NCI-H524 treated with DMSO at 0.1 percent for 48 hours (cell line): Measurements from ENCODE around the gene EPHB1.

ENCODE experiments used
- DNase-seq: peaks from one replicate; lab custom pipeline; 2025; lab: John Stamatoyannopoulos, UW

EPHB1 gene

DNA sequence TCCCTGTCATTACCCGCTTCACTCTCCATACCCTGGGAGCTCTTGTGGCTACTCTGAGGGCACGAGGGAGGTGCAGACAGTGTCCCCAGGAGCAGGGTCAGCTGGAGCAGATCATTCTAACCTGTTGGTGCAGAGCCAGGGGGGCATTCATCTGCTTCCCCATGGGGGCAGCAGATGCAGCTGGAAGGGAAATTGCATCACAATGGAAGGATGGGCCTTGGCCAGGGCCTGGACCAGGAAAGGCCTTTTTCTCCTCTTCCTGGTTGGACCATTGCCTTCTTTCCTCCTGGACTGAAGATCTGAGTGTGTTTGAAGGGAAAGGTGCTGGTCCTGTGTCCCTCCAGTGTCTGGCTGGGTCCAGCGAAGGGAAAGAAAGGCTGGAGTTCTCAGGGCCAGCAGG is 55.7 kb downstream of the EPHB1 start:
- no peak for DNase-seq

DNA sequence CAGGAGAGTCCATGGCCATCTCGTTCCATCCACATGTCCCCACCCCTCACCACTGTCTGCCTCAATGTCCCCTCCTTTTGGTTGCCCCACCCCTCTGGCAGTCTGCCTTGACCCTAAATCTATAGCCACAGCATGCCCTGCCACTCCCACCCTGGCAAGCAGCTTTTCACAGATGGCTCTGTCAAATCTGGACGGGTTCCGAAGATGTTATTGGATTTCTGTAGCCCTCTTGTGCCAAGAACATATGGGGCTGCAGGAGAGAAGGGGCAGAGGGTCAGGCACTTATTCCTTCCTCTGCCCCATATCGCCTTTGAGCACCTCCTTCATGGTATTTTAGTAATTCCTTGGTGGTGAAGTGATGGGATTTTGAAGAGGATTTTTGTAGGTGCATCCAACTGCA is 57.1 kb downstream of the EPHB1 start:
- DNase-seq = peak; percentile 89

DNA sequence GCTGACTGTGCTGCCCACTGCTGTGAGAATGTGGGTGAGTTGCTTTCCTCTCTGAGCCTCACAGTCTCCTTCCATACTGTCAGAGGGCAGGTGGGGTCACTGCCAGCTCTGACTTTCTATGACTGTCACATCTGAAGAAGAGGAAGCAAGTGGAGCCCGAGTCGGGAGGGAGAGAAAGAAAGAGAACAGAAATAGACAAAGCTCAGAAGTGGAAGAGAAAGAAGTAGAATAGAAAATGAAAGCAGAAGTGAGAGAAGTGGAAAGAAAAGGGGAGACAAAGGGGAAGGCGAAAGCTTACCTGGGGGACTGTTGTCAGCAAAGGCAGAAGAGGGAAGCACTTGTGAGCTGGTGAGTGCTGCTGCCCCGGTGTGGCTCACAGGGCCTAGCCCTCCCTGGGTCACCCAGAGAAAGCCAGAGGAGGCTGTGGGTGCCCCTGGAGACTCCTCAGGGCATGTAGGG is 57.9 kb downstream of the EPHB1 start:
- DNase-seq = no peak

DNA sequence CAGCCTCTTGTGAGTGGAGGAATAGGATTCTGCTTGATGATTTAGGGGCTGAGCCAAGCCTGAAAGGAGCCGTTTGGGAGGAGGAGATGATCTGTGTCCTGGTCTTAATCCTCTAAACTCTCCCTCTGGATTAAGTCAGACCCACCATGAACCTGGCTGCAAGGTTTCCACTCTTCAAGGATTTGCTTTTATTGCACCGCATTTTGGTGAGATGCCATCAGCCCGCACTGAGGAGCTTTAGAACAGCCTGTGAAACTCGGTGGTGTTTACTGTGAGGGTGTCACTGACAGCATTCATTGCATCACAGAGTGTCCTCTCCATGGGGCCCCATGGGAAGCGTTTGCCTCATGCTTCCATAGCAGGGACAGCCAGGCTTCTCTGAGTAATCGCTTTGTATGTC is 59.2 kb downstream of the EPHB1 start:
- DNase-seq = no peak

DNA sequence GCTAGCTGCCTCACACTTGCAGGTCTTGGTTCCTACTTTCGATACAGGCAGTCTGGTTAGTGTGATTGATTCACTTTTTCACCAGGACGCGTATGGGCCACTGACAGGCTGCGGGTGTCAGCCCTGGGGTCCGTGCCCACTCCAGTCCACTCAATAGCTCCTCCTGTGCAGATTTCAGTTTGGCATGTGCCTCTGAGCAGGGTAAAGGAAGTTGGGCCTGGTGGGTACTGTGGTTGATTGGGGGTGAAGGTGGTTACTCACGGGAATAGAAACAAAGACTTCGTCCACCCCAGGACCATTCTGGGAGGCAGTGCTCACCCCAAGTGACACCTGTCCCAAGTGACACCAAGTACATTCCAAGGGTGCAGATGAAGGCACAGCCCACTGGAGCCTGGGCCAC is 62.3 kb downstream of the EPHB1 start:
- DNase-seq = no peak

DNA sequence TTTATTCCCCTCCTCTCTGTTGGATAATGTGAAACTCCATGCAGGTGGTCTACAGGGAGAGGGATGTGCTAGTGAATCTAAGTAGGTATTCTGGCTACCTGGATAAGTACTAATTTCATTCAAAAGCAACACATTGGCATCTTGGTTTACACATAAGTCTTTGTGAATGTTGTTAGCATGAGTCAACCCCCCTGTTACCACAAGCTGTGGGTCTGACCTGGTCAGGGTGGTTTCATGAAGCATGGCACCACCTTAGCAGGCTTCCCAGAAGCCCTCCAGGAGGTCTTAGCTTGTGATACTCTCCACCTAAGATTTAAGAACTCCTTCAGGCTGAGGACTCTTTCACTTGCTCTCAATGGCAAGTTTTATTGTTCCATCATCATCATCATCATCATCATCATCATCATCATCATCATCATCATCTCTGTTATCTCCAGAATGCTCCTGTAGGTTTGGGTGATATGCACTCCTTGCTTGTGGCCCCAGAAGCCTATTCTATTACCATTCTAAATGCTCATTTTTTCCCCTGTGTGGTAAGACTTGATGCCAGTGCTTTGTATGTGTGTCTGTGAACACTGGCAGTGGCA is 62.8 kb downstream of the EPHB1 start:
- DNase-seq = no peak

DNA sequence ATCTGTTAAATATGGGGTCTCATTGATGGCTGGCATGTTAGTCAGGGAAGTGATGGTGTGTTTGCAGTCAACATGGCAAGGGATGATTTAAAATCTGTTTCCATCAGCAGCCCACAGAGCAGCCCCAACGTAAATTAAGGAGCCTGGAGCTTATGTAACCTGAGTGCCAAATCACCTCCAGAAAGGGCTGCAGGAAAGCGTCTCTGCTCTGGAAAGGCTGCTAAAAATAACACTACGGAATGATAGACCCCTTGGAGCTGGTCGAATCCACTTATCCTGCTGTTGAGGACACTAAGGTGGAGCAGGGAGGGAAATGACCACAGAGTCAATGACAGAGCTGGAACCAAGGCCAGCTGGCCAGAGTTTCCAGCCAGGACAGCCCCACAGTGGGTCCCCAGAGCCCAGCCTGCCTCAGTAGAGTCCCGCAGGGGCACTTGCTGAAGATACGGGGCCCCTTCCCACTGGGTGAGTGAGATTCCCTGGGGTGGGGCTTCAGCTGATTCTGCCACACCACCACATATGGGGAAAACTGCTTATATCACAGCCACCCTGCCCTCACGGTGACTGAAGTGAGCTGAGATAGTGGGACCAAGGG is 63.5 kb downstream of the EPHB1 start:
- no peak for DNase-seq

DNA sequence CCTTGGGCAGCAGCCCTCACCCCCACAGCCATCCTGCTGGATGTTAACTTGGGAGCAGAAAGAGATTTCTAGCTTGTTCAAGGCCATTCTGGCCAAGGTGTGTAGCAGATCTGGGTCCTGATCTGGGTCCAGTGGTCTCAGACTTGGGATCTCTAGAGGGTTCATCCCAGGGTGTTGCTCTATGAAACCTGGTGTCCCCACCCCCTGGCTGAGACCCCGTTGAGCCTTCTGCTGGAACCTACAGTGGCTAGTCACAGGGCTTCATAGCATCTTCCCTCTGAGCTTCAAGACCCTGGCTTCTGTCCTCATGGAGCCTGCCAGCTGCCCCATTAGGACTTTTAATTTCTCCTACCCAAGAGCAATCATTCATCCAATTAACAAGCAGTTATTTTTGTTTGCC is 64.3 kb downstream of the EPHB1 start:
- no peak for DNase-seq

DNA sequence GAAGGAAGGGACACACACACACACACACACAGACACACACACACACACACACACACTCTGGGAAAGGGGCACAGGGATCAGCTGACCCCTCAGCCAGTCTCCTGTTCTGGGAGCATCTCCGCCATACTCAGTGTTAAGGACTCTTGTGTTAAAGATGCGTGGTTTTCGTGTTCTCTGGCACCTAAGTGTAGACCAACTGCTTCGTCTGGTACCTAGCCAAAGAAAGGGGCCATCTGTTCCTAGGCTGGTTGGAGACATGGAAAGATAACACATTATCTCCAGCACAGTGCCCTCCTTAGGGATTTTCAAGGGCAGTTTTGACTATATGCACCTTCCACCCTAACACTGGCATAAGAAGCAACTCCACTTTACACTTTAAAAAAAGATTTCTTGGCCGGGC is 65.1 kb downstream of the EPHB1 start:
- DNase-seq = peak; percentile 83

DNA sequence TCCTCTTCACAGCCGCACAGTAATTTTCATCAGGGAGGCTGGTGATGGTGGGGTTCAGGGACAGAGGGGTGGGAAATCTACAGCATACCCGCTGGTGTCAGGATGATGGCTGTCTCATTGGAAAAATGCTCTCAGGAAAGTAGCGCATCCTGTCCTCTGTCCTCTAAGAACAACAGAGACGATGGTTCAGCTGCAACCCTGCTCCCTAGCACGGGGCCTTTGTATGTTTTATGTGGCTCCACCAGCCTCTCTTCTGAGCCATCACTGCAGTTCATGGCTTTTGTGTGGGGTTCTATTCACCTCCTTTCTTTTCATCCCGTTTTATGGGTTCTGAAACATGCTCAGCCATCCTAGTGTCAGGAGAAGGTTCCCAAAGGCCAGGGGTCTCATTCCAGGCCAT is 68.9 kb downstream of the EPHB1 start:
- no peak for DNase-seq

DNA sequence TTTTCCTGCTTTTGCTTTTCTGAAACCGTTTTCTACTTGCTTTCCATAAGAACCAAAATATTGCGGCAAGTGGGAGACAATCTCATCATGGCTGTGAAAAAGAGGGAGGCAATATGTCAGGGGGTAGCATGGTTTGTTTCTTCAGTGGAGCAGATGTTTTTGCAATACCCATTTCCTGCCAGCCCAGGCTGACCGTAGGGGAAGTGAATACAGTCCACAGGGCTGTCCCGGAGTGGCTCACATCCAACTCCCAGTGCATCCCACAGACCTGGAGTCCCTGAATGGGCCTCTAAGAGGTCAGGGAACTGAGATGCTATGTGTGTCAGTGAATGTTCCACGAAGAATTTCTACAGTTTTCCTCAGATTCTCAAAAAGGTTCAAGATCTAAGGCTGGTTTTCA is 69.6 kb downstream of the EPHB1 start:
- DNase-seq = no peak

DNA sequence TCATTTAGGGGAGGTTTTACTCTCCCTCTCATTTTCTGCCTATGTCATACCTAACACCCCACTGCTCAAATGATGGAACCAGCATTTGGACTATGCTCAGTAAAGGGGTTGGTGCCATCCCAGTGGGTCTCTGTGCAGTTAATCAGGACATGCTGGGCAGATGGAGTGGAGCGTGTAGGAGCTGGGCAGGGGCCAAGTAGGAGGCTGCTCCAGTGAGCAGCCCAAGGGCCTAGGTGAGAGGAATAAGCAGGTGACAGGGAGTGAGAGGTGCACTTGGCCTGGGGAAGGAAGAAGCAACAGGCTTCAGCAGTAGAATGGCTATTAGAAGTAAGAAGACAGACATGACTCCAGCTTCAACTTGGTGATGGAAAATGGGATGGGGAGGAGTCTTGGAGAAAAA is 72.2 kb downstream of the EPHB1 start:
- no peak for DNase-seq

DNA sequence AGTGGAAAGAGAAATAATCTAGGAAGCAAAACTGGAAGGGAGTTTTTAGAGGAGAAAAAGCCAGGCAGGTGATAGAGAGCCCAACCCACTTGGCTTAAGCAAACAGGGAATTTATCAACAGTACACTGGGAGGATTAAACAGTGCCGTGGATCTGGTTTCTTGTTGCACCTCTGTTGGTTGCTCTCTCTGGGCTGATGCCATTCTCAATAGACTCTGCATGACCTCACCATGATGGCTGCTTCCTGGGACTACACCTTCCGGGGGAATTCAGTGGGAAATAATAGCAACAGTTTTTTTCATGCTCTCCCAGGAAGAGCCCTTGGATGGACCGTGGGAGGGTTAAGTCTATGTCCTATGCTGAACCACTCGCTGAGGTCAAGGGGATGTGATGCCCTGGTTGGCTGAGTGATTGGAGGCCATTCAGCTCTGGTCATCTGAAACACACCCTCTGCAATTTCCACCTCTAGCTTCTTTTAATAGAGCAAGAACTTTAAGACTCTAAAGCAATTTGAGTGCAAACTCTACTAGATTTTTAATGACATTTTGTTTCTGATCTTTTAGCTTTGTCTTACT is 74.2 kb downstream of the EPHB1 start:
- DNase-seq = no peak

DNA sequence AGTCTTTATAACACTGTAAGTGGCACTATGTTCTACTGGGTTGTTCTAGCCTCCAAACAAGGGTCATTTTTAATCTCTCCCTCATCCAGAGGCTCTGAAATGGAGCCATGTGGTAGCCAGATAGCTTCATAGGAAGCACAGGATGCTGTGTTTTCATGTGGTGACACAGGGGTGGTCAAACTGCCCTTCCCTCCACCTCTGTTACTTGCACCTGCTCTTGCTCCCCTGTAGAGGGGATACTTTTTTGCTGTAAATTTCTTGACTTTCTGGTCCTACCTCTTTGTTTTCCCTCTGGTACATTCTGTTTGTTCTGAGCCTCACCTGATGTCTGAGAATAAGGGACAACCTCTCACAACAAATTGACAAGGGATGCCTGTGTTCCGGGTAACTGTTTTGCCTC is 76.8 kb downstream of the EPHB1 start:
- DNase-seq = no peak

DNA sequence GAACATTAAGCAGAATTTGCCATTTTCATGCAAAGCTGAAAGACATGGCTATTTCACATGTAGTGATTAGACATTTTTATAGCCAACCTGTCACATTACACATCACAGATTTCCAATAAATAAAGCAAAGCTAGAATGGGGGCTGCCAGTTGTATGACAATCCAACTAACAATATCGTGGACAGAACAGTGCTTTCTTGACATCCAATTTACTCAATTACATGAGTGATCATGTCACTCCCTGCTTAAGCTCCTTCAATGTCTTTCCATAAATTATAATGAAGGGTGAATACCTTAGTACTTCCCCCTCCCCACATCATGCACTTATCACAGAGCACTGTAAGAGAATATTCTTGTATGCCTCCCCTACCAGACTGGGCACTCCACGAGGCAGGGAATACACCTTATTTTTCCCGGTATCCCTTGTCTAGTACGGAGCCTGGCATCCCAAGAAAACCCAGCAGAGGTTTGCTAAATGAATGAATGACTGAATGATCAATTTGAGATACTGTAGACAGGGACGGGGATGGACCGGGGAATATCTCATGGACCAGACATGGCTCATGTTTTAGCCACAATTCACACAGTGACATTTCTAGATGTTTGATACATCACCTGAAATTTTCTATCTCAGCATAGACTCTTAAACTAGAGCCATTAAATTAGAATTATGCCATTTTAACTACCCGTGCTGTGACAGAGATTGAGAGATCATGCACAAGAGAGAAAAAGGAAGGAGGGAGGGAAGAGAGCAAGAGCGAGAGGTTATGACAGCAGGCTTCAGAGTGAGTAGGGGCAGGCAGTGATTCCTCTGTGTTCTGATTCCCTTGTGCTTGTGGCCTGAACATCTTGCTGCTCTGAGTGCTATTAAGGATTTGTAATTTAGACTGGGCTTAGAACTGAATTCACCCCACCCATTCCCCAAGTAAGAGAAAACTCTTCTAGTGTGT is 77.7 kb downstream of the EPHB1 start:
- no peak for DNase-seq

DNA sequence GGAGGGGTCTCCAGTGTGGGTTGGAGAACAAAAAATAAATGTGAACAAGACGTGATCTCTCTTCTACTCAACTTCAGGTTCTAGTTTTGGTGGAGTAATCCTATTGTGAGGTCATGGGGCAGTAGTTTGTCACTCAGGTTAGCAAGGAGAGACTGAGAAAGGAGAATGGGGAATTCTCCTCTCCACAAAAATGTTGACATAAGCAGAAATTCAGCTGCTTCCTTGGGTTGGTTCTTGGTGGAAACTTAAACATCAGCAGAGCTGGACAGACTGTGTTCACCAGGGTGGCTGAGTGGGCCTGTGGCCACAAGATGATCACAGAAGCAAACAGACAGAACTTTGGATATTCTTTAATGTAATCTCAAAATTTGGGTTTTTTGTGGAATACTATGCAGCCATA is 78.7 kb downstream of the EPHB1 start:
- DNase-seq = no peak

DNA sequence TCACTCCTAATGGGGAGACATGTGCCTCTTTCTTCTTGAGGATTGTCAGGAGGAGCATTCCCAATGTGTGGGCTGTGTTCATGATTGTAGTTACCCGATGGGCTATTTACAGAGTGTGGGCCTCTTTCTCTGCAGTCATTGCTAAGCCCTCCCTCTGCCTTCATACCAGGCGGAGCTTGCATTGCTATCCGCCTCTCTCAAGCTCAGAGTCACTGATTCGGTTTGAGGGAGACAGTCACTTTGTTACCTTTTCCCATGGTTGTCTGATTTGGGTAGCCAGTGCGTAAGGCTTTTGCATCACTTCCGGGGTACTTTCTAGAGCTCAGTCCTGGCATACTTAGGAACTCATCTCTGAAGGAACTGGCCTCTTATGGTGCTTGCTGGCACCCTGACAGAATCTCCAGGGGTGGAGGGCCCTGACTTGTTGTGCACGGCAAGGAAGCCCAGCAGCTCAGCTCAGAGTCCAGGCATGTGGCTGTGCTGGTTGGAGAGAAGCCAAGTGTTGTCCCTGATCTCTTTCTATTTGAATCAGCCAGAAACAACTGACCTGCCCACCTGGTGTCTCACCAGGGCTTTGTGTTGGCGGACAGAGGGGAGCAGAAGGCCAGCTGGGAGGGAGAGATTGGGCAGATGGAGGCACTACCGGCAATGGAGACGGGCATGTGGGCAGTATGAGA is 79.8 kb downstream of the EPHB1 start:
- DNase-seq = no peak

DNA sequence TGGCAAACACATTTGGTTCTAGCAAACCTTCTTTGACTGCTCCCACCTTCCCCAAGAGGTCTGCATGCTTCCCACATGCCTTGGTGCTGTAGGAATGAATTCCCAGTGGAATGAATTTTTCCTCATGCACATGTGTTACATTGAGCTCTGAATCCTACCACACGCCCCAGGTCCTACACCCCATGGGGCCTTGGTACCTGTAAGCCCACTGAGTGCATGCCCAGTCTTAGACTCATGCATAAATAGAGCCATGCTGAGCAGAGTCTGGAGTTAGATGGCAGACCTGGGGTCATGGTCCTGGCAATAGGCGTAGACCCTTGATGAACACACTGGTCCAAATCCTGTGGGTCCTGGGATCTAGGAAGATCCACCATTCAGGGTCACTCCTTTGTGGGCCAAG is 81.8 kb downstream of the EPHB1 start:
- no peak for DNase-seq

DNA sequence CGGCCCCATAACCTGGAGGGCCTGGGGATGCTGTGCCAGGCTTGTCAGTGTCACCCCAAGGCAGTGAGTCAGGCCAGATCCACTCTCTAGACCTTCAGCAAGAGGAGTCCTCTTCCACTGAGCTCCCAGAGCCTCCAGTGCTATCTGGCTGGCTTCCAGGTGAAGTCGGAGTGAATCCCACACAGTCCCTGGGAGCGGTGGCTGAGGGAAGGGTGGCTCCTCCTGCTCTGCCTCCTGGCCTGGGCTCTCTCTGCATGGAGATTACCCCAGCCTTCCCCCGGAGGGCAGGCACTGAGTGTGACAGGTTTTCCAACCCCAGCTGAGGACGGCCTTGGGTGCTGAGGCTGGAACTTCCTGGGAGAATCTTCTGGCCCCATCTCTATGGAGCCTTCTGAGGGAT is 82.7 kb downstream of the EPHB1 start:
- DNase-seq = no peak

DNA sequence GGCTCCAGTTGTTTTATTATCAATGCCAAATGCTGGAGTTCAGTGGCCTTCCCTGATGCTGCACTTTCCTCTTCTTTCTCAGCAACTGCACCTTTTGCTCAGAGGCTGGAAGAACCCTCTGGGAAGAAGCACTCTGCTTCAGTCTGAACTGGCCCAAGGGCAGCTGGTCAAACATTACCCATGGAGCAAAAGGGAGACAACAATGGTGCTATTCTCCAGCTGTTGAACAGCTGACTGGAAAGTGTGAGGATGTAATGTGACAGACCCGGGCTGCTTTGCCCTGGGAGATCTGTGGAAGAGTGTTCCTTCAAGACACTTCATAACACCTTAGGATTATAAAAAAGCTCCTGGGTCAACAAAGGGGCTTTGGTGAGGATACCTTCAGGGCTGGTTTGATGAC is 84.9 kb downstream of the EPHB1 start:
- no peak for DNase-seq

DNA sequence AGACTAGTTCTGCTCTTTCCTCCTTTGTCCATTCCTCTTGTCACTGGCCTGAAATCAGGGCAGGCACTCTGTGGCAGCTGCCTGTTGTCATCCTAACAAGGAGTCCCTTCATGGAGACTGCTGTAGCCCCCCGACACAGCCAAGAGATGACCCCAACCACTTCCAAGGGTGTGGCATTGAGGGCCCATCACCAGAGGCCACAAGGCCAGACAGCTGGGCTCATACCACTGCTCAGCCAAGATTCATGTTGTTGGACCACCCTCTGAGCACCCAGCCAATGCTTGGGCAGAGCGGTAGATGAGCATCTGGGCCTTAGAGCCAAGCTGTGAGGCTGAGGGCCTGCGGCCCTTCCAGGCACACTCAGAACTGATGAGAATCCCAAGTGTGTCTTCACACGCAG is 85.4 kb downstream of the EPHB1 start:
- DNase-seq = no peak

DNA sequence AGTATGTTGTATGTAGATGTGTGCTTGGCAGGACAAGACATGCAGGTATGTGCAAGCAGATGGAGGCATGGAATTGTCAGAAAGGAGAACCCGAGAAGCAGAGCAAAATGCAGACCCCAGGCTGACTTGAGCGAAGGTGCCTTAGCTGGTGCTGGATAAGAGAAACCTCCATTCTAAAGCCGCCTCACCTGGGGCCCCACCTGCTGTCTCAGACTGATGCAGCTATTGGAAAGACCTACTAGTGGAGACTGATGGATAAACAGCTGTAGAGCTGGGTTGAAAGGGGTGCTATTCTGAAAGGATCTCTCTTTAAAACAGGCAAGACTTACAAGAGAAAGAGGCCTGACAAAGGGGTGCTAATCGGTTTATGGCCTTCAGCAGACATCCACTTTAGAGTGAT is 86.2 kb downstream of the EPHB1 start:
- no peak for DNase-seq
